ENCODE data around the gene SOX13. TPM values are rescaled to one million over a fixed set of nuclear protein-coding genes. Genes with fewer than 3 reads are reported as not detected.

The SOX13 gene
- polyA plus RNA-seq, 1 donor (not counting 4 experiments of a cell fraction or from before 2014, with no cell fraction given) = 4.9 TPM

- Histone ChIP-seq H3K9me3 (ENCODE audit: control insufficient read depth, low read depth, low read length) (no peaks in the 10 kb centered on the region), H3K4me3 (ENCODE audit: control insufficient read depth in 2 of 3, extremely low read depth in 1 of 3, insufficient read depth in 2 of 3, low read depth in 1 of 3, low read length in 3 of 3) (no peak overlapping the region), H2AFZ (ENCODE audit: control insufficient read depth, low read length) (no peak overlapping the region), H3K9ac (ENCODE audit: control insufficient read depth, extremely low read depth, insufficient read depth, low read length) (no peak overlapping the region), H3K9me1 (ENCODE audit: control insufficient read depth, extremely low read depth, insufficient read depth, low read length) (no peaks in the 10 kb centered on the region), H3K27me3 (ENCODE audit: control insufficient read depth, extremely low read depth, insufficient read depth, low read length) (no peaks in the 10 kb centered on the region), H3K4me1 (ENCODE audit: control insufficient read depth, extremely low read depth, insufficient read depth, low read length) (no peaks in the 10 kb centered on the region), H3K4me2 (ENCODE audit: control insufficient read depth, extremely low read depth, insufficient read depth, low read depth, low read length) (no peak overlapping the region), H3K27ac (ENCODE audit: control insufficient read depth, insufficient read depth, low read length) (no peak overlapping the region), H4K20me1 (ENCODE audit: control insufficient read depth, extremely low read depth, insufficient read depth, low read length) (no peaks in the 10 kb centered on the region), H3K36me3 (ENCODE audit: control insufficient read depth in 2 of 2, extremely low read depth in 1 of 2, insufficient read depth in 2 of 2, low read length in 2 of 2) (peaks cover 0 to 4% of the 10 kb centered on the region in 2 experiments), H3K79me2 (ENCODE audit: control insufficient read depth, insufficient read depth, low read length) (no peaks in the 10 kb centered on the region)
- FAIRE-seq (no peak), DNase-seq (ENCODE audit: low read depth, low spot score) (no peak)
- TF ChIP-seq EZH2 (IDR thresholded peaks at IDR 0.05; ENCODE audit: low read length) (no peak), CTCF (optimal IDR thresholded peaks at IDR 0.05 in 1 of 3, IDR thresholded peaks at IDR 0.05 in 1 of 3, conservative IDR thresholded peaks at IDR 0.05 in 1 of 3; ENCODE audit: extremely low read depth in 1 of 3, insufficient read depth in 2 of 3, low read length in 3 of 3) (no peak)
- dilution Hi-C loops (cut with MboI; ENCODE audit: extremely low pct_ligation_motif_present, low sequenced_read_pairs) = no loop called here
These were observed 41.7 kb downstream of the SOX13 start for GRCh38 chr1:204114606-204115005.

GRCh38 chr1:204115116-204115515, 42.2 kb downstream of the SOX13 start:
- no peaks in the 10 kb centered on the region for H3K4me1 ChIP-seq (ENCODE audit: control insufficient read depth, extremely low read depth, insufficient read depth, low read length)
- dilution Hi-C loops (cut with MboI; ENCODE audit: extremely low pct_ligation_motif_present, low sequenced_read_pairs) = no loop called here
- H3K4me3 ChIP-seq (ENCODE audit: control insufficient read depth in 2 of 3, extremely low read depth in 1 of 3, insufficient read depth in 2 of 3, low read depth in 1 of 3, low read length in 3 of 3) = no peak overlapping the region
- H3K79me2 ChIP-seq (ENCODE audit: control insufficient read depth, insufficient read depth, low read length) = no peaks in the 10 kb centered on the region
- peaks cover 0 to 4% of the 10 kb centered on the region in 2 experiments for H3K36me3 ChIP-seq (ENCODE audit: control insufficient read depth in 2 of 2, extremely low read depth in 1 of 2, insufficient read depth in 2 of 2, low read length in 2 of 2)
- no peak overlapping the region for H3K27ac ChIP-seq (ENCODE audit: control insufficient read depth, insufficient read depth, low read length)
- no peaks in the 10 kb centered on the region for H4K20me1 ChIP-seq (ENCODE audit: control insufficient read depth, extremely low read depth, insufficient read depth, low read length)
- no peaks in the 10 kb centered on the region for H3K9me1 ChIP-seq (ENCODE audit: control insufficient read depth, extremely low read depth, insufficient read depth, low read length)
- no peak for TF ChIP-seq EZH2 (IDR thresholded peaks at IDR 0.05; ENCODE audit: low read length)
- no peak for TF ChIP-seq CTCF (optimal IDR thresholded peaks at IDR 0.05 in 1 of 3, IDR thresholded peaks at IDR 0.05 in 1 of 3, conservative IDR thresholded peaks at IDR 0.05 in 1 of 3; ENCODE audit: extremely low read depth in 1 of 3, insufficient read depth in 2 of 3, low read length in 3 of 3)
- H3K9ac ChIP-seq (ENCODE audit: control insufficient read depth, extremely low read depth, insufficient read depth, low read length) = no peak overlapping the region
- H2AFZ ChIP-seq (ENCODE audit: control insufficient read depth, low read length) = no peak overlapping the region
- no peak for DNase-seq (ENCODE audit: low read depth, low spot score)
- no peaks in the 10 kb centered on the region for H3K9me3 ChIP-seq (ENCODE audit: control insufficient read depth, low read depth, low read length)
- no peak overlapping the region for H3K4me2 ChIP-seq (ENCODE audit: control insufficient read depth, extremely low read depth, insufficient read depth, low read depth, low read length)
- no peaks in the 10 kb centered on the region for H3K27me3 ChIP-seq (ENCODE audit: control insufficient read depth, extremely low read depth, insufficient read depth, low read length)
- FAIRE-seq = no peak
